Activated CD4-positive, alpha-beta T cell treated with anti-CD3 and anti-CD28 coated beads, Interleukin-2, amount 50 U/mL, for 4 hours (primary cell): ENCODE measurements around the gene CDK14.

ENCODE experiments used
- DNase-seq, 2 experiments: peaks; one replicate each; pipeline ENCODE4 v3.0.0-alpha.2; 2020

Gene CDK14

DNA sequence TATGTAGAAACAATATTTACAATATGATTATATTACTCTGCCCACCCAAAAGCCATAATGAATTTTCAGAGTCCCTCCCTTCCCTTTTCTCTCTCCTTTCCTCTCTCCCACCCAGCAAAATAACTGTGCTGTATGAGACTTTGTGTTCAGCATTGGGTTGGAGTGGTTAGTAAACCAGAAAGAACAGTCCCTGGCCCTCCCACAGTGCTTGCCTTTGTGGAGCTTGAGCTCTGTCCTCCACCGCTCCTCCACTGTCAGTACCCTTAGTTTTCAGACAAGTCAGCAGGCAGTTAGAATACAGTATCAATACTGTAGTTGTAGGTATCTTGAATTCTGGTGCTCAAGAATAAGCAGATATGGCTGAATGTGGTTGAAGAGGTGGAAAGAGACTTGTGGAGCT lies 92.7 kb downstream of the CDK14 start:
- no peak for DNase-seq

DNA sequence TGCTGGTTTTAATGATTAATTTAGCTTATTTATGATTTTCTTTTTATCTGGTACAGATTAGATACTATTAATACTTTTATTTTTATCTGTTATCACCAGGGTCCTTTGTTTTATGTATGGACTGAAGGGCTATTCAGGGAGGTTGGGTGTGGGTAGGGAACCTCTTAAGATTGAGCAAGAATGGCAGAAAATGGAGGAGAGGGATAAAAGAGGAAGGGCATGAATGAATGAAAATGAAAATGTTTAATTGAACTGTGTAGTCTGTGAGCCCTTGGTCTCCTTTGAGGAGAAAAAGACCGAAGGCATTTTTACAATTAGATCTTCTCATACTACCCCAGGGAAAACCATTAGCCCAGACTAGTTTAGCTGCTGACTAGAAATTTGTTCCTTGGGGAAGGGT lies 93.1 kb downstream of the CDK14 start:
- no peak for DNase-seq

DNA sequence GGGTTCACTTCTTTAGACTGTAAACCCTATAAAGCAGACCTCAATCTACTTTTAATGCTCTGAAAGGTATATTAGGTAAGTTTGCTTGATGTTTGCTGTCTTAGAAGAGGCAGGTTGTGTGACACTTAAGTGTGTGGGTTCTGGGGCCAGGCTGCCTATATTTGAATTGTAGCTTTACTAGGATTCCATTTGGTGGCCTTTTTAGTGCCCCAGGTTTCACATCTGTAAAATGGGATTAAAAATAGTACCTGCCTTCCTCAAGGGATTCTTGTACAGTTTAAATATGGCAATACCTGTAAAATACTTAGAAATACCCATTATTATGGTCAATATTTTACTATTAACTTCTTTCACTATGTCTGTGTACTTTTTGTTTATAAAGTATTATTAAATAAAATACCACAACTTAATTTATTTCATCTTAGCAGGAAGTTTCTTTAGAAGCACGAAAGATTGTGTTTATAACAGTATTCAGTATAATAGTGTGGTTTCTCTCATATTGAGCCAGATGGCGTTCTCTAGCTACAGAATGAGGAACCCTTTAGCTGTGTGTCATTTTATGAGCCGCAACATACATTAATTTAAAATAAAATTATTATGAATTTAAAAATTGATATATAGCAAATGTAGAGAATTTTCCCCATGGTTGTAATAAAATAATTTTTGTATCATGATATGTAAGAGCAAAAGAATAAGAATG lies 94.2 kb downstream of the CDK14 start:
- DNase-seq = no peak

DNA sequence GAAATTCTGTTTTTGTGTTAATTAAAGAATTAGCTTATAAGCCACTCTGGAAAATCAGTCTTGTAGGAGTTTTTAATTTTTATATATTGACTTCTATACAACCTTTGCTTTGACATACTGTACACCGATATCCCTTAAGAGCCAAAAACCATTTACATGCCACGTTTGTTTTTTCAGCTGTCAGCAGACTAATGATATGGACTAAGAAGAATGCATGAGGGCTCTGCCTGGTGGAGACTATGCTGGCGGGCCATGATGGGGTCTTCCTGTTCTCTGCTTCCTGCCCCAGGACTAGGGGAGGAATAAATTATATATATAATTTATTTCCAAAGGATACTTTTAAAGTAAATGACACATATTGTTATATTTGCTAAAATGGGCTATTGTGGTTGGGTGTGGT lies 96.3 kb downstream of the CDK14 start:
- no peak for DNase-seq

DNA sequence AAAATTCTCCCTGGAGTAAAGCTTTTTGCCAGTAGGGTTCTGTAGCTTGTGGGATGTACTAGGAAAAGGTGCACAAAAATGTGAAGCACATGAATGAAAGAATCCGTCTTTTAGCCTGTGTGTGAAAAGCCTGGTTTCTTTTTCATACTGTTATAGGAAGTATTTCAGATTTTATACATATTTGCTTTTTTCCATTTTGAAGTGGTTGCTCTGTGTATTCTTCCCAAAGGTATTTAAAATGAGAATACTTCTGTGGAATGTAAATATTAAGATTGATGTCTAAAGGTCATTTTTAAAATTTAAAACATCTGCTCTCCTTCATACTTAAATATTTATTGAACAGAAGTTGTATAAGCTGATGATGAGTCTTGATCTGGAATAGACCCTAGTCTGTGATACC lies 96.8 kb downstream of the CDK14 start:
- DNase-seq = no peak

DNA sequence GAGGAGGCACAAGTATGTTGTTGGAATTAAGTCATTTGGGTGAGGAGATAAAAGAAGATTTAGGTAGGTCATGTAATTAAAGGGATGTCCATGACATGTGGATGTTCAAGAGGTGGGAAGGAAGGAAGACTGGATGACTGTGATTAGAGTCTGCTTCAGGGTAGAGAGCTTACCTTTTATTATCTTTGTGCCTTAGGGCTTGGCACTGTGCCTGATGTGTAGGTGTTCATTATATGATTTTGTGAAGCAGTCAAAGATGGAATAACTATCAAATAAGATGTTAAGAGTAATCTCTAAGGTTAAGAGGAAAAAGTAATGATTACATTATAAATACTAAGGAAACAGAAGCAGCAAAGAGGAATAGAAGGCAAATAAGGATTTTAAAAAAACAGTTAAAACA lies 97.8 kb downstream of the CDK14 start:
- DNase-seq = no peak

DNA sequence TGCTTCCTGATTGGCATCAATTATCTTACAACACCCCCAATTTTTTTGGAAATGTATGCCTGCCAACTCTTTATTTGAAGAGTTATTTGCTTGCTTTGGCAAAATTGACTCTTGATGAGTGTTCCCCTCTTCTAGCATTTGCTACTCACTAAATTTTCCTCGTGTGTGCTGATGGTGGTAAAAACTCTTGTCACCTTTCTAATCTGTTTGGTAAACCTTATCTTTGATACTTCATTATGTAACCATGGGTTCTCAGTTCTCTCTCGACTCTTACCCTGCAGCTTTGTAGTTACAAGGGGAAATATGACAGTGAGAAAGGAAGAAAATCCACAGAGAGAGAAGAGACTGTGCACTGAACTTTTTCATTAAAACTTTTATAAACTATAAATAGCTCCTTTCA lies 102.5 kb downstream of the CDK14 start:
- DNase-seq = no peak

DNA sequence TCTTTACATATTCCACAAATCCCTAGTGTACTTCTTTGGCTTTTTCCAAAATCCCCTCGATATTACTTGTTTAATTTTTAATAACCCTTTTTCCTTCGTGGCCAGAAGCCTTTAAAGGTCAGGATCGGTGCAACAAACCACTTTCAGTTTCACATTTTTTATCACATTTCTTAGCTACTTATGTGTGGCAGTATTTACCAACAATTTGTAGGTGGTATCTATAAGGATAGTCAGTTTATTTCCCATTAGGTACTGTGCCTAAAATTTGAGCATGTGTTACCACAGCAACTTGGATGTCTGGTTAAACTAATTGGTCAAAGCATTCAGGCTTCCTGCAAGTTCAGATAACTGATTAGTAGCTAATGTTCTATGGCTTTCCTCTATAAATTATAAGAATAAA lies 104.9 kb downstream of the CDK14 start:
- no peak for DNase-seq

DNA sequence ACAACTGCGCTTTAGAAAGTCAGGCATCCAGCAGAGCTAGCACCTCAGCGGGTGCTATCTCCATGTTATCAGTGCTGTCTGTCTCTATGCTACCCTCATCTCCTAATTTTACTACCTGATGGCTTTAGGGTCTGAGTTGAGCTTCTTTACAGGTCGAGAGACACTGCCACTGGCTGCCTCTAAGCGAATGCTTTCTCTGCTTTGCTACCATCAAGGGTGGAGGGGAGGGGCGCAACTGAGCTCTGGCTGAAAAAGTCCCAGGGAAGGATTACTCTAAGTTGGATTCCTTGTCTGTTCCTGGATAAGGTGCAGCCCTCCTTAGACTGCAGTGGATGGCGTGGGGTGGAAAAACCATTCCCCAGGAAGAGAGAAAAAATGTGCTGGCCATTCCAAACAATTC lies 105.7 kb downstream of the CDK14 start:
- DNase-seq = no peak

DNA sequence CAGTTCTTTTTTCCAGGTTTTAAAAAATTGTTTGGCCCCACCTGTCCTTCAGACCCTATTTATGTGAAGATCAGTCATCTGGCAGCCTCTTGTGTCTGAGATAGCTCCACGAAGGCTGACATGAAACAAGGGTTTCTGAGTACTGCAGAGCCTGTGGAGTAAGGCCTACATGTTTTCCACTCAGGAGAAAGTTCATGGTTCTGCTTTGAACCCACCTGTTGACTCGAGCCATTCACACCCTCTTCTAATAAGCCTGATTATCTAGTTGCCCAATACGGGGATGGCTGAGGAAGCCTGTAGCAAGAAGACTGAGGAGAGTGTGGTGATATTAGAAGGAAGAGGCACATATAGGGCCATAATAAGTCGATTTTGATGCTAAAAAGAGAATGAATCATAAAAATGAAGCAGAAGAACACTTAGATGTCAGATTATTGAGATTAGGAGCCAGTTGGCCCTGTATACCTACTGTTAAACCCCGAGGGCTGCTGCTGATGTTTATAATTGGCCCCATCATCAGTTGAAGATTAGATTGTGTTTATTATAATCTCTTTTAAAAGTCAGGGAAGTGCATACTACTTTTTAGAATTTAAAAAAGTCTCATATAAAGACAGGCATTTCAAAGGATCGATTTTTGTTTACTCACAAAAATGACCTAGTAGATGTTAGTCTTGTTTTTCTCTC lies 109.4 kb downstream of the CDK14 start:
- no peak for DNase-seq

DNA sequence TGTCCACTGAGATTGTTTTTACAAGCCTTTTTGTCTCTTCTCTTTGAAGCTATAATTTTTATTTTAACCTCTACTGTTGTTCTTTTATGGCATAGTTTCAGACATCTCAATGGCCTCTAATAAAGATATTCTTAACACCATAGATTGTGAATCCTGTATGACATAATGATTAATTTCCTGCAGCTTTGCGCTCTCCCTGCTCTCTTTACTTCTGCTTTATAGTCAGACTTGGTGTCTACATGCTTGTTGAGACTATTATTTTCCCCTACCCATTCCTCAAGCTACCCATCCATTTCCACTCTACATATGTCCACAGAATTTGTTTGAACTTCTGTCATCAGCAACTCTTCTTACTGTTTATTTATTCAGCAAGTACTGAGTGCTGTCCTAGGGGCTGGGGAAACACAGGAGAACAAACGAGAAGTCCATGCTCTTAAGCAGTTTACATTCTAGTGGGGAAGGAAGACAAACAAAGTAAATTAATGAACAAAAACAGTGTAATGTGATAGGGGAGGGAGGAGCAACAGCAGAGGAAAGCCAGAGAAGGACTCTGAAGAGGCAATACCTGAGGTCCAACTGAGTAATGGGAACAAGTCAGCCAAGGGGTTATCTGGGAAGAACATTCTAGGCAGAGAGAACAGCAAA lies 110.1 kb downstream of the CDK14 start:
- DNase-seq = no peak

DNA sequence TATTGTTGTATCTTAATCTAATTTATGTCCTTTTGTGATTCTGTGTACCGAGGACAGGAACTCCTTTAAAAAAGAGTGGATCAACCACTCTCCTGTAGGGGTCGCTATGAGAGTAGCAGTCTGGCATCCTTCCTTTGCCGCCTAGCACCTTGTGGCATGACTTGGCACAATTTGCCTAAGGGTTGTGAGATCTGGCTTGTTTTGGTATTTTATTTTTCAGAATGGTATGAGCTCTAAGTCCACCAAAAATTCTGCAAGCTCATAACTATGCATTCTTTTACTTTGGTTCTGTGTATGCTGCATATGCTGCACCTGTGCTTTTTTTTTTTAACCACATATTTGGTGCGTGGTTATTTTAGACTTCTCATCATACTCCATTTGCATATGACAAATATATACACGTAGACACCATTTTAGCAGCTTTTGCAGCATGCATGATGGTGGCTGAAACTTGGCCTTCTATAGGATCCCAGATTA lies 112.8 kb downstream of the CDK14 start:
- DNase-seq = no peak

DNA sequence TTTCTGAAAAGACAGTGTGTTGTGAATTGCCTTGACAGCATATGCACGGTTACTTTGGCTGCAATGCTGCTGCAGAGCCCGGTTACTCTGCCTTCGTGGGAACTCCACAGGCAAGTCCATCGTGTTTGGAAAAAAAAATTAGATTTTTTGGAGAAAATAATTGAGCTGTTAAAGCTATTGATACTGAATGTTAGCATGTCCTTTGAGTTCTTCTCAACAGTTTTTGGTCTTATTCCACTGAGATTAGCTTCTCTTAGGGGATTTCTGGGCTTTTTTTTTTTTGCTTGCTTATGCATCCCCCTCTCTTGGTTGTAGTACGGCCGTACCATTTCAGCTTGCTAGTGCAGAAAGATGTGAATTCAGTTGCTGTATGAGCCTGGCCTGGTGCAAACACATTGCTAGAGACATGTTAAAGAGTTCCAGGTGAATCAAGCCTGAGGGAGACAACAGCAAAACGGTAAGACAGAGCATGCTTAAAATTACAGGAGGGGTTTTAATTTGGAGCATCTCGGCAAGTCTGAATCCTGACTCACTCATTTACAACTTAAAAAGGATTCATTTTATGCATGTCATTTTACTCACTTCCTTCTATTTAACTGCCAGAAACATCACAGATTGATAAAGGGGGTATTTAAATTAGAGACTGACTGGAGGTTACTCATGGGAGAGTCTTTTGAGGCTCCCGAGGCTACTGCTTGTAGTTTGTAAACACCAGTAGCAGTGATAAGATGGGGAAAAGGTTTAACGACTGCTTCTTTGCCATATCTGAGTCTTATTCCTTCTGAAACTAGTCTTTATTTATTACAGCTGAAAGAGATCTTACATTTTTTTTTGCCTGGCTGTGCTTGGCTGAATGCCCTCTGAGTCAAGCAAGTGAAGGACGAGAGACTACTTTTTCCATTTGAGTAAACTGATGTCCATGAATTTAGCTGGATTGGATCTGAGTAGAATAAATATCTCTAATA lies 113.7 kb downstream of the CDK14 start:
- DNase-seq = no peak

DNA sequence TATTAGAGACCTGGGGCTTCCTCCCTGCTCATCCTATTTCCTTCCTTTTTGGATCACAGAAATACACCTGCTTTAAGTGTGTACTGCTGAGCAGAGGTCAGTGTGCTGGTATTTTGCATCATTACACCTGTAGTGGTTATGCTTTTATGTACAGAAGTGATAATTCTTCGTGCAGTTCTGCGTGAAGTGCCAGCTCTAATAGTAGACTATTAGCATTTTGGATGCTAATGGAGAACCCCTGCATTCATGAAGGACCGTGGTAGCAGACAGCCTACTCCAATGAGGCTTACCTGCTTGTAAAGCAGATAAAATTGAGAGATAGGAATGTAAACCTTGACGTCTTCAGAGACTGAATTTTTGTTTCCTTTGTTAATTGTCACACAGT lies 114.3 kb downstream of the CDK14 start:
- DNase-seq = no peak

DNA sequence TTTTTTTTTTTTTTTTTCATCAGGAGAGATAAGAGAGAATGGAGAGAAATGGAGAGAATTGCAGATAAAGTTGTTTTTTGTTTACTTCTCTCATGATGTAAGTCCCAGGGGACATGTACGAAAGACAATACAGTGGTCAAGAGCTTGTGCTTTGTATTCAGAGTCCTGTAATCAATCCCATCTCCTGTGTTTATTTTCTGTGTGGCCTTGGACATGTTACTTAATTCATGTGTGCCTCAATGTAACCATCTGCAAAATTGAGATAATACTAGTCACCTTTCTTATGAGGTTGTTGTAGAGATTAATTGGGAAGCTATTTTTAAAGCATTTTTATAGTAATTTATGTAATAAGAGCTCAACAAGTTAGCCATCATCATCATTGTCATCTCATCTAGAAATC lies 117.5 kb downstream of the CDK14 start:
- no peak for DNase-seq

DNA sequence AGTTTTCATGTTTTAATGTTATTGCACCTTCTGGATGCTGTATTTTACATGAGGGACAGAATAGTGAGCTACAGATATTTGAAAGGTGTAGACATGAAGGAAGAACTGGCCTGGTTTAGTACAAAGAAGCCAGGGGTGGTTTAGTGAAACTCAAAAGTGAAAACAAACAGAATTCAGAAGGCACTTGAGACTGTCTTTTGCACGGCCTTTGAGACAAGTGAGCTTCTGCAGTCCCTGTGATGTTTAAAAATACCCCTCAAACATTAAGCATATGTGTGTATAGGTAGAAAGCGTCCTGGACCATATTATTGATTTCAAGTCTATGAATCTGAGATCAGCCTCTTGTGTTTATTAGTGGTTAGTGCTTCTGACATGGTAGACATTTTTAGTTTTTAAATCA lies 118.9 kb downstream of the CDK14 start:
- no peak for DNase-seq

DNA sequence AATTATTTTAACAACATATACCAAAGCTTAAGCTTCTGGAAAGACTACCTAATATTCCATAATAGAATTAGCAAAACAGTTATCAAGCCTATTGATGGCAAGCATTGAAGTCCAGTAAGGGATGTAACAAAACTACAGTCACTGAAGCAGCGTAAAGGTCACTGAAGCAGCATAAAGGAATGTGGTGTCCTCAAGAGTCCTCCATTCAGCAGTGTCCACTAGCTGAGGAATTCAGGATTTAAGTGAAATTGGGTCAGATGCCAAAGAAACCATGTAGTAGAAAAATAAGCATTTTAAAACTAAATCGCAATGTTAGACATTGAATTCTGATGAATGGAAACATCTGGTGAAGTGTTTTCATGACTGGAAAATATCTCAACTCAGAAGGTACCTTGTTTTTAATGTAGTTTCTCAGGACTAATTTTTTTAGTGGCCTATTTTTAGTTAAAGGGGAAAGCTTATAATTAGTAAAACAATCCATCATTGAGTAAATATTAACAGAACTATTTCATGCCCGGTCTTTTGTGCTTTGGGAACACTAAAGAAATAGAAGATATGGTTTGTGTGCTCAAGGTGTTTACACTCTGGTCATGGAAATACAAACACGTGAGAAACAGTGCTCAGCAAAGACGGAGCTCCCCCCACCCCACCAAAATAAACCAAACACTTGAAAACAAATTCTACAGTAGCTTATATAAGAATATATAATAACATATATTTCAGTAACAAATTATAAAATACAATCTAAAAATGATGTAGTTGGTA lies 121.4 kb downstream of the CDK14 start:
- DNase-seq = no peak

DNA sequence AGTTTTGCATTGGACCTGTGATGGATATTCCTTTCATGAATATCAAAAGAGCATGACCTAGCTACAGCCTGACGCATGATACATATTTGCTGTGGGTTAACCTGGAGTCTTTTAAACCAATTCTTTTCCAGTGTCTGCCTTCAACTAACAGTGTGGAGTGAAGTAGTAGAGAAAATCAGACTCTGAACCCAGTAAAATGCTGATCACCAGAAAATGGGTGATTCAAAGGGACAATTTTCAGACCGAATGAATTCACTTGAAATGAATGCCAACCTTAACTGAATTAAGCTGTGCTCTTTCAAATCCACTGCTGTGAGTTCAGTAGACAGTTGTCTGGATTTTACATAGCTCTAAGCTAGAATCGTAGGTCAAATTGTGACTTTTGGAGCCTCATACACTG lies 123.0 kb downstream of the CDK14 start:
- DNase-seq = no peak

DNA sequence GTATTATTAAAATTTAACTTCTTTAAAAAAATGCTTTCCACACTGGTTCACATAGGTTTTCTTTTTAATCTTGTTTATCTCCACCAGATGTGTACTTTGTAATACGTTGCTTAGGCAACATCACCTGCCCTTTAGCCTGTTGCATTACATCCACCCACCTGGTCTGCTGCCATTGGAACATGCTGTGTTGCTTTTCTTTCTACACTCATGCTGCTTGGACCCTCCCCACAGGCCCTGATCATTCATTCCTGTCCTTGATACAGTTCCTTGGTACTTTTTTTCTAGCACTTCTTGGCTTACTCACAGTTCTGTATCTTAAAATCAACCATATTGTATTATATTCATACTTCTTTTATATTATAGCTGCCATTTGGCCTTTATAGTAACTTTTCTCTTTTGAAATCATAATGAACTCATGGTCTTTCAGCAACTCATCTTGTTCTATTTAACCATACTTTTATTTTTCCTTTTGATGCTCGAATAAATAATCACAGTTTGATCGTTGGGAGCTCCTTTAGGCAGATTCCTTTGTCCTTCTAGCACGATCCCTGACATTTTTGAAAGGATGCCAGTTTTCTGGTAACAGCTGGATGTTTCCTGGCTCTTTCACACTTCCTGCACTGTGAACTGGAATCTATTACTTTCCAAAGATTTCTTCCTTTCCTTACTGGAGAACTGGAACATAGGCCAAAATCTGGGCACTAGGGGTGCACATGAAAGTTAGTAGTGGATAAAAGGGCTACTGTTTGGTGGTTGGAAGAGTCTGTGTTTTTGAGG lies 125.1 kb downstream of the CDK14 start:
- no peak for DNase-seq

DNA sequence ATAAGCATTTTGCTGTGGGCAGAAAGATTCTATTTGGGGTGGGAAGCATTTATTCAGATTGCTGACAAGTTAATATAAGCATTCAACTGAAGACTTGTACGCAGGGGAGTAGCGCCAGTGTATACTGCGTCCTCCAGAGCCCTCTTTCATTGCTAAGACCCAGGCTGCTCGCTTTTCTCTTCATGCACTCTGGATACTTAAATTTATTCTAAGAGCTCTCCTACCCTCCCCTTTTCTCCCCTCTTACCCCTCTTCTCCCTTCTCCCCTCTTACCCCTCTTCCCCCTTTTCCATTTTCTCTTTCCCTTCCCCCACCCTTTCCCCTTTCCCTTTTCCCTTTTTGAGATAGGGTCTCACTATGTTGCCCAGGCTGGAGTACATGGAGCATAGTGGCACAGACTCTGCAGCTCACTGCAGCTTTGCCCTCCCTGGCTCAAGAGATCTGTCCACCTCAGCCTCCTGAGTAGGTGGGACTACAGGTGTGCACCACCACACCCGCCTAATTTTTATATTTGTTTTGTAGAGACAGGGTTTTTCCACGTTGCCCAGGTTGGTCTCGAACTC lies 125.8 kb downstream of the CDK14 start:
- no peak for DNase-seq

DNA sequence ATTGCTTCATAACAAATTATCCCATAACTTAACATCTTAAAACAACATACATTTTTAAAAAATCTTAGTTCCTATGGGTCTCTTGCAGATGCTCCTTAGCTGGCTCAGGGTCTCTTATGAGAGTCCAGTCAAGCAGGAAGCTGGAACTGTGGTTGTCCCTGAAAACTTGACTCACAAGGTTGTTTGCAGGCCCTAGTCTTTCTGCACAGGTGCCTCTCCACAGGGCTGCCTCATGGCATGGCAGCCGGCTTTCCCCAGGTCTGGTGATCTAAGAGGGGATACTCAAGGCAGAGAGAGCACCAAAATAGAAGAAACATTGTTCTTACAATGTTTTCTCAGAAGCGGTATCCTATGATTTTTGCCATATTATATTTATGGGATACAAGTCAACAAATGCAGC lies 127.1 kb downstream of the CDK14 start:
- no peak for DNase-seq
